MM.1S (cell line): Measurements from ENCODE around the gene MED16.

Experiments used
- DNase-seq: peaks from one replicate; pipeline ENCODE4 v3.0.0-alpha.2; 2015
- H2AFZ ChIP-seq: fragments of 300-600 bp; sonication (generic); 2 replicates; pipeline ENCODE4 v1.6.0; 2016; ENCODE audit warnings: antibody characterized with exemption, low read length
- H3F3A ChIP-seq: fragments of 300-600 bp; sonication (generic); 2 replicates; pipeline ENCODE4 v1.6.1; 2016; ENCODE audit warnings: mild to moderate bottlenecking, antibody characterized with exemption, low read length, moderate library complexity, mixed read lengths; ENCODE audit not compliant: insufficient read depth
- H3K27ac ChIP-seq: fragments of 300-600 bp; sonication (generic); 2 replicates; pipeline ENCODE4 v1.5.1; 2016; ENCODE audit warnings: mild to moderate bottlenecking, low read length
- H3K27me3 ChIP-seq: fragments of 300-600 bp; sonication (generic); replicated peaks from 2 replicates; pipeline ENCODE4 v1.6.0; 2016; ENCODE audit warnings: low read length; ENCODE audit not compliant: insufficient read depth
- H3K36me3 ChIP-seq: fragments of 300-600 bp; sonication (generic); replicated peaks from 2 replicates; pipeline ENCODE4 v1.6.1; 2016; ENCODE audit warnings: mild to moderate bottlenecking, low read length, mixed read lengths; ENCODE audit not compliant: insufficient read depth
- H3K4me1 ChIP-seq: fragments of 300-600 bp; sonication (generic); 2 replicates; pipeline ENCODE4 v1.6.1; 2016; ENCODE audit warnings: low read length, mixed read lengths
- H3K4me2 ChIP-seq: fragments of 300-600 bp; sonication (generic); 2 replicates; pipeline ENCODE4 v1.6.0; 2016; ENCODE audit warnings: low read depth, low read length
- H3K4me3 ChIP-seq: fragments of 300-600 bp; sonication (generic); 2 replicates; pipeline ENCODE4 v1.5.1; 2016; ENCODE audit warnings: low read length, mixed read lengths
- H3K79me2 ChIP-seq: fragments of 300-600 bp; sonication (generic); 2 replicates; pipeline ENCODE4 v1.6.1; 2016; ENCODE audit warnings: mixed run types, low read length, mixed read lengths
- H3K9ac ChIP-seq: fragments of 300-600 bp; sonication (generic); 2 replicates; pipeline ENCODE4 v1.6.1; 2016; ENCODE audit warnings: low read length, mixed read lengths
- H3K9me2 ChIP-seq: fragments of 300-600 bp; sonication (generic); replicated peaks from 2 replicates; pipeline ENCODE4 v1.6.1; 2016; ENCODE audit warnings: mild to moderate bottlenecking, low read length, mixed read lengths; ENCODE audit not compliant: insufficient read depth
- H3K9me3 ChIP-seq: fragments of 300-600 bp; sonication (generic); replicated peaks from 2 replicates; pipeline ENCODE4 v1.6.1; 2016; ENCODE audit warnings: mild to moderate bottlenecking, low read length, mixed read lengths; ENCODE audit not compliant: insufficient read depth
- H4K20me1 ChIP-seq: fragments of 300-600 bp; sonication (generic); 2 replicates; pipeline ENCODE4 v1.6.1; 2016; ENCODE audit warnings: mild to moderate bottlenecking, low read length, moderate library complexity, mixed read lengths; ENCODE audit not compliant: insufficient read depth
- CTCF ChIP-seq: fragments of 300-600 bp; sonication (generic); IDR thresholded peaks from 2 replicates; pipeline ENCODE4 v1.5.1; 2016; ENCODE audit warnings: antibody characterized with exemption, low read length, mixed read lengths
- EZH2 ChIP-seq: fragments of 300-600 bp; sonication (generic); optimal IDR thresholded peaks from 2 replicates; pipeline ENCODE3; 2017; ENCODE audit warnings: low read depth, mild to moderate bottlenecking, antibody characterized with exemption, low read length, mixed read lengths
- EZH2phosphoT487 ChIP-seq: fragments of 300-600 bp; sonication (generic); IDR thresholded peaks from 2 replicates; pipeline ENCODE4 v1.6.1; 2018; ENCODE audit warnings: antibody characterized with exemption, low read length

The MED16 gene

DNA sequence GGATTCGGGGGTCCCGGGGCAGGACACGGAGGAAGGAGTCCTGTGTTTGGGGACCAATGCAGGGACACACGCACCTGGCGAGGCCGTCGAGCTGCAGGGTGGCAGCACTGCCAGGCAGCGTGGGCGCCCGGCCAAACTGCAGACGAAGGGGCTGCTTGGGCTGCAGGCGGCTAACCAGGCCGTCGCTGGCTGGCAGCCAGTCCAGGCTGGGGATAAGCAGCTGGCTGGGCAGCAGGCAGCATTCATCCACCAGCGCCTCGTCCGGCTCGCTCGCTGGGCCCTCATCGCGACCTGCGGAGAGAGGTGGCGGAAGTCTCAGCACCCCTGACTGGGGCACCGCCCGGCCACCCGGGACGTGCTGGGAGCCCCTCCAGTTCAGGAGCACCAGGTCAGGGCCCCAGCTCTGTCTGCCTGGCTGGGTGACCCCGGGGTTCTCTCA is 22.0 kb downstream of the MED16 start:
- Histone ChIP-seq H3K27me3 (no peaks in the 10 kb centered on the region), H3K79me2 (no peaks in the 10 kb centered on the region), H3K9ac (no peak overlapping the region), H3K4me2 (no peak overlapping the region), H3F3A (peaks cover 8% of the 10 kb centered on the region; the same call in 1 of the 2 replicates), H3K9me3 (no peaks in the 10 kb centered on the region), H3K9me2 (no peaks in the 10 kb centered on the region), H3K4me3 (no peak overlapping the region), H3K27ac (no peak overlapping the region), H3K4me1 (0 out of 2 replicates have a peak, but pooled peaks cover 7% of the 10 kb centered on the region), H3K36me3 (no peaks in the 10 kb centered on the region), H4K20me1 (no peaks in the 10 kb centered on the region), H2AFZ (no peak overlapping the region)
- no peak for DNase-seq
- no peak for TF ChIP-seq EZH2
- TF ChIP-seq EZH2phosphoT487 = no peak
- no peak for TF ChIP-seq CTCF

DNA sequence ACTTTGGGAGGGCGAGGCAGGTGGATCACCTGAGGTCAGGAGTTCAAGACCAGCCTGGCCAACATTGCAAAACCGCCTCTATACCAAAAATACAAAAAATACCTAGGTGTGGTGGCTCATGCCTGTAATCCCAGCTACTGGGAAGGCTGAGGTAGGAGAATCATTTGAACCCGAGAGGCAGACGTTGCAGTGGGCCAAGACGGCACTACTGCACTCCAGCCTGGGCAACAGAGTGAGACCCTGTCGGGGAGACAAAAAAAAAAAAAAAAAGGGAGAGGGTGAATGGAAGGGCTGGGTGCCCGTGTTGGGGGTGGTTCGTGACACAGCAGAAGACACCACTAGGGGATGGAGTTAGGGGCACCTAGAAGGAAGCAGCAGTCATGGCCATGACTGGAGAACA is 22.7 kb downstream of the MED16 start:
- H3K4me3 ChIP-seq = no peak overlapping the region
- no peak overlapping the region for H3K27ac ChIP-seq
- TF ChIP-seq EZH2phosphoT487 (no peak), CTCF (no peak), EZH2 (no peak)
- H3K4me2 ChIP-seq = no peak overlapping the region
- 0 out of 2 replicates have a peak, but pooled peaks cover 7% of the 10 kb centered on the region for H3K4me1 ChIP-seq
- H3K27me3 ChIP-seq = no peaks in the 10 kb centered on the region
- no peaks in the 10 kb centered on the region for H4K20me1 ChIP-seq
- no peak overlapping the region for H2AFZ ChIP-seq
- H3F3A ChIP-seq = peaks cover 9% of the 10 kb centered on the region; the same call in 1 of the 2 replicates
- no peak overlapping the region for H3K9ac ChIP-seq
- DNase-seq = no peak
- H3K79me2 ChIP-seq = no peaks in the 10 kb centered on the region
- no peaks in the 10 kb centered on the region for H3K9me3 ChIP-seq
- H3K36me3 ChIP-seq = no peaks in the 10 kb centered on the region
- no peaks in the 10 kb centered on the region for H3K9me2 ChIP-seq

DNA sequence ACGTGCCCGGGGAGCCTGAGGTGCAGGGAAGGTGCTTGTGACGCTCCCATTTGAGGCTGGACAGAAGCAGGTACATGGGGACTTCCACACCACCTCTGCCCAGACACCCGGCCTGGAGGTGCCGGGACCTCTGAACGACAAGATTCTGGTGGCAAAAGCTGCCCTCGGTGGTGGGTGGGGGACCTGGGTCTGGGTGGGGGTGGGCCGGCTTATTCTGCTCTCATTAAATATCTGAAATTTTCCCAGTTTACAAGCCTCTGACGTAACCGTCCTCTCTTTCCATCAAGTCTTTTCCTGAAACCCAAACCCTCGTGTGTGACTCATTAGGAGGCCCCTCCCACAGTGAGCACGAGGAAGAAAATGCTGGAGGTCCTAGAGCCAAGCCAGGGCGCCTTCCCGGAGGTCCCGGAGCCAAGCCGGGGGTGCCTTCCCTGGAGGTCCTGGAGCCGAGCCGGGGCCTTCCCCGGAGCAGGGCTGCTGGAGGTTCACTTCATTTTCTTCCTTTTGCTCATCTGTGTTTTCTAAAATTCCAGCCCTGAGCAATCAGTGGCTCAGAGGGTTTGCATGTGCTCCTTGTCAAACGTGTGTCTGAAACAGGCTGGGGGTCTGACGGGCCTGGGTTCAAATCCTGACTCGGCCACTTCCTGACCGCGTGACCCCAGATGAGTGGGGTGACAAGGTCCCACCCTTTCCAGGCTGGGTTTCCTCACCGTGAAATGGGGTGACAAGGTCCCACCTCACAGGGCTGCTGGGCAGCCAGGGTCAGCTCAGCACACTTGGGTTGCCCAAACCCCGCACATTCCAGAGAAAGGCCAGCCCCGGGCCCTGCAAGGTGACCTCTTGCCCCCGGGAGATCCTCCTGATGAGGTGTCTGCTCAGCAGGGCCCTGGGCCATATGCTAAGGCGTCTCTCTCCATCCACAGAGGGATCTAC is 23.5 kb downstream of the MED16 start:
- no peak for DNase-seq
- Histone ChIP-seq H3K36me3 (no peaks in the 10 kb centered on the region), H3K27me3 (no peaks in the 10 kb centered on the region), H3K9me3 (no peaks in the 10 kb centered on the region), H3F3A (peaks cover 11% of the 10 kb centered on the region), H3K4me3 (no peak overlapping the region), H3K79me2 (no peaks in the 10 kb centered on the region), H2AFZ (no peak overlapping the region), H3K4me1 (0 out of 2 replicates have a peak, but pooled peaks cover 7% of the 10 kb centered on the region), H3K27ac (no peak overlapping the region), H4K20me1 (no peaks in the 10 kb centered on the region), H3K9ac (no peak overlapping the region), H3K4me2 (no peak overlapping the region), H3K9me2 (no peaks in the 10 kb centered on the region)
- TF ChIP-seq EZH2 (no peak), EZH2phosphoT487 (no peak), CTCF (no peak)
